ENCODE results near the gene PLD6. TPM values are rescaled to one million over a fixed set of nuclear protein-coding genes. Genes with fewer than 3 reads are reported as not detected.
"Not testable (repeated sequence)": the region's sequence is repeated elsewhere in the genome, so short reads cannot be mapped to it uniquely, and the experiment has no call there.

PLD6 gene, protein sequence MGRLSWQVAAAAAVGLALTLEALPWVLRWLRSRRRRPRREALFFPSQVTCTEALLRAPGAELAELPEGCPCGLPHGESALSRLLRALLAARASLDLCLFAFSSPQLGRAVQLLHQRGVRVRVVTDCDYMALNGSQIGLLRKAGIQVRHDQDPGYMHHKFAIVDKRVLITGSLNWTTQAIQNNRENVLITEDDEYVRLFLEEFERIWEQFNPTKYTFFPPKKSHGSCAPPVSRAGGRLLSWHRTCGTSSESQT
- 11.6 and 18.0 TPM in 2 replicates for total RNA-seq (2014; rRNA removed)
- Bru-seq, nascent RNA: percentile 65 among the genes with signal in this experiment
- BruChase-seq, experiment 1, labeled RNA remaining after a 6-hour chase: percentile 92 among the genes with signal in this experiment
- percentile 91 among the genes with signal in this experiment for BruChase-seq, experiment 2, labeled RNA remaining after a 2-hour chase
- long read RNA-seq, transcript PLD6-201 (2 exons, 2,560 nt): major isoform, 21 of 30 reads
- long read RNA-seq, partial matches to known transcripts: 0 of 30 reads
- long read RNA-seq, other reads (novel, unspliced or antisense): 9 of 30 reads

DNA sequence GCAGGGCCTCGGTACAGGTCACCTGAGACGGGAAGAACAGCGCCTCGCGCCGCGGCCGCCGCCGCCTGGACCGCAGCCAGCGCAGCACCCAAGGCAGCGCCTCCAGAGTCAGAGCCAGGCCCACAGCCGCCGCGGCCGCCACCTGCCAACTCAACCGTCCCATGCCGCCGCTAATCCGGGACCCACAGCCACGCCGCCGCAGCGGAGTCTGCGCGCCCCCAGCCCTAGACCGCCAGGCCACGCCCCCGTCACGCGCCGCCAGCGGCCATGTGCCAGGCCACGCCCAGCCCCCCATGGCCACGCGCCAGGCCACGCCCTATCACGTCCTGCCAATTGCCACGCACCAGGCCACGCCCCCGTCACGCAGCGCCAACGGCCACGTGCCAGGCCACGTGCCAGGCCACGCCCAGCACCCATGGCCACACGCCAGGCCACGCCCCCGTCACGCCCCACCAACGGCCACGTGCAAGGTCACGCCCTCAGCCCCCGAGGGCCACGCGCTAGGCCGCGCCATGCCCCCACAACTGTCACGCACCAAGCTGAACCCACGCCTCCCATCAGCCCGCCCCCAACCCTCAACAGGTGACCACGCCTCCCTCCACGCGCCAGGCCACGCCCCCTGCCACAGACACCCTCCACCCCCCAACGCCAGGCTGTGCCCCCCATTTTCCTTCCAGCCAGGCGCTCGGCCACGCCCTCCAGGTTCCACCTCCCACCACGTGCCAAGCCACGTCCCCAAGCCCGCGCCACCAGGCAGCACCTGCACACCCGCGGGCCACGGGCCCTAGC lies at the start of gene PLD6:
Gene PLD6, minus strand, starts transcription at position 210 of the 789 bp plus-strand sequence. Its CDS starts 47 bp downstream, at position 163.
- peak within 1 kb of the TSS; percentile 72 for H3K4me3 ChIP-seq (ENCODE audit: low read length)
- TF ChIP-seq, protein P1, sequence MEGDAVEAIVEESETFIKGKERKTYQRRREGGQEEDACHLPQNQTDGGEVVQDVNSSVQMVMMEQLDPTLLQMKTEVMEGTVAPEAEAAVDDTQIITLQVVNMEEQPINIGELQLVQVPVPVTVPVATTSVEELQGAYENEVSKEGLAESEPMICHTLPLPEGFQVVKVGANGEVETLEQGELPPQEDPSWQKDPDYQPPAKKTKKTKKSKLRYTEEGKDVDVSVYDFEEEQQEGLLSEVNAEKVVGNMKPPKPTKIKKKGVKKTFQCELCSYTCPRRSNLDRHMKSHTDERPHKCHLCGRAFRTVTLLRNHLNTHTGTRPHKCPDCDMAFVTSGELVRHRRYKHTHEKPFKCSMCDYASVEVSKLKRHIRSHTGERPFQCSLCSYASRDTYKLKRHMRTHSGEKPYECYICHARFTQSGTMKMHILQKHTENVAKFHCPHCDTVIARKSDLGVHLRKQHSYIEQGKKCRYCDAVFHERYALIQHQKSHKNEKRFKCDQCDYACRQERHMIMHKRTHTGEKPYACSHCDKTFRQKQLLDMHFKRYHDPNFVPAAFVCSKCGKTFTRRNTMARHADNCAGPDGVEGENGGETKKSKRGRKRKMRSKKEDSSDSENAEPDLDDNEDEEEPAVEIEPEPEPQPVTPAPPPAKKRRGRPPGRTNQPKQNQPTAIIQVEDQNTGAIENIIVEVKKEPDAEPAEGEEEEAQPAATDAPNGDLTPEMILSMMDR (conservative IDR thresholded peaks at IDR 0.05; ENCODE audit: low read depth, low read length): no peak
- TF ChIP-seq EZH2phosphoT487 (IDR thresholded peaks at IDR 0.05; ENCODE audit: borderline replicate concordance, low read length) (peak; percentile 97), EZH2 (IDR thresholded peaks at IDR 0.05; ENCODE audit: low read length, unreplicated experiment) (no peak)
- ChIA-PET POLR2A (ENCODE audit: unreplicated experiment) (no interaction called here), CTCF (no interaction called here)
- peak within 1 kb of the TSS; percentile 66 for H3K9ac ChIP-seq (ENCODE audit: low read length)
- peaks cover 36% of the 10 kb centered on the region for H3K79me2 ChIP-seq (ENCODE audit: low read length)
- intact Hi-C loops (cut with micrococcal nuclease): no loop called here
- peak within 1 kb of the TSS; percentile 99 for H3K4me2 ChIP-seq (ENCODE audit: low read length)
- peak; percentile 53 for ATAC-seq
- BruUV-seq (replicated peaks): no TSS peak
- H3K9me2 ChIP-seq (replicated peaks; ENCODE audit: low read length): no peaks in the 10 kb centered on the region
- H4K20me1 ChIP-seq (ENCODE audit: low read length): no peaks in the 10 kb centered on the region
- H3K9me3 ChIP-seq (ENCODE audit: low read length): no peaks in the 10 kb centered on the region
- peaks cover 4% of the 10 kb centered on the region; the same call in 1 of the 2 replicates for H3K36me3 ChIP-seq (ENCODE audit: low read depth, low read length)
- H2AFZ ChIP-seq (ENCODE audit: low read length): peak within 1 kb of the TSS; percentile 84
- H3K4me1 ChIP-seq (ENCODE audit: insufficient read depth, low read length): peaks cover 25% of the 10 kb centered on the region
- peaks cover 17% of the 10 kb centered on the region for H3F3A ChIP-seq (ENCODE audit: low read length, unreplicated experiment)
- peak within 1 kb of the TSS; percentile 4; the same call in 1 of the 2 replicates for H3K27ac ChIP-seq (ENCODE audit: low read length)
- no peaks in the 10 kb centered on the region for H3K27me3 ChIP-seq (ENCODE audit: low read length)
- peak; percentile 74 for DNase-seq

DNA sequence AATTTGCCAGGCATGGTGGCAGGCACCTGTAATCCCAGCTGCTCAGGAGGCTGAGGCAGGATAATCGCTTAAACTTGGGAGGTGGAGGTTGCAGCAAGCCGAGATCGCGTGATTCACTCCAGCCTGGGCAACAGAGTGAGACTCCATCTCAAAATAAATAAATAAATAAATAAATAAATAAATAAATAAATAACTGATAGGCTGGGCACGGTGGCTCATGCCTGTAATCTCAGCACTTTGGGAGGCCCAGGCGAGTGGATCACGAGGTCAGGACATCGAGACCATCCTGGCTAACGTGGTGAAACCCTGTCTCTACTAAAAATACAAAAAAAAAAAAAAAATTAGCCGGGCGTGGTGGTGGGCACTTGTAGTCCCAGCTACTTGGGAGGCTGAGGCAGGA lies 49.6 kb upstream of the PLD6 start:
- H3K27ac ChIP-seq (ENCODE audit: low read length); H3K9me2 ChIP-seq (replicated peaks; ENCODE audit: low read length); POLR2A ChIA-PET (ENCODE audit: unreplicated experiment); CTCF ChIA-PET; H2AFZ ChIP-seq (ENCODE audit: low read length); H3K4me2 ChIP-seq (ENCODE audit: low read length); H3K79me2 ChIP-seq (ENCODE audit: low read length); ATAC-seq; H4K20me1 ChIP-seq (ENCODE audit: low read length); H3K4me1 ChIP-seq (ENCODE audit: insufficient read depth, low read length); DNase-seq; BruUV-seq (replicated peaks); H3K9ac ChIP-seq (ENCODE audit: low read length); H3K27me3 ChIP-seq (ENCODE audit: low read length); intact Hi-C loops (cut with micrococcal nuclease); H3F3A ChIP-seq (ENCODE audit: low read length, unreplicated experiment); H3K9me3 ChIP-seq (ENCODE audit: low read length); H3K4me3 ChIP-seq (ENCODE audit: low read length): not testable (repeated sequence)
- H3K36me3 ChIP-seq (ENCODE audit: low read depth, low read length): peaks cover 66% of the 10 kb centered on the region

DNA sequence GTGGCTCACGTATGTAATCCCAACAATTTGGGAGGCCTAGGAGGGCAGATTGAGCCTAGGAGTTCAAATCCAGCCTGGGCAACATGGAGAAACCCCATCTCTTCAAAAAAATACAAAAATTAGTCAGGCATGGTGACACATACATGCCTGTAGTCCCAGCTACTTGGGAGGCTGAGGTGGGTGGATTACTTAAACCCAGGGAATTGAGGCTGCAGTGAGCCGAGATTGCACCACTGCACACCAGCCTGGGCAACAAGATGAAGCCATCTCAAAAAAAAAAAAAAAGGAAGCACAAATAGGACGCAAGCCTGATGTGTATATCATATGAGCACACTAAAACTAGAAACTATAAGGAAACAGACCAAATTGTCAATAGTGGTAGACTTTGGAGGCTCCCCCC lies 47.9 kb upstream of the PLD6 start:
- no peaks in the 10 kb centered on the region for H3K9me3 ChIP-seq (ENCODE audit: low read length)
- no peaks in the 10 kb centered on the region for H3K27me3 ChIP-seq (ENCODE audit: low read length)
- intact Hi-C loops (cut with micrococcal nuclease): no loop called here
- CTCF ChIA-PET: no interaction called here
- no peaks in the 10 kb centered on the region for H3K79me2 ChIP-seq (ENCODE audit: low read length)
- no peak overlapping the region for H3K9ac ChIP-seq (ENCODE audit: low read length)
- no peak overlapping the region for H3K27ac ChIP-seq (ENCODE audit: low read length)
- H2AFZ ChIP-seq (ENCODE audit: low read length): no peak overlapping the region
- POLR2A ChIA-PET (ENCODE audit: unreplicated experiment): no interaction called here
- H3K4me2 ChIP-seq (ENCODE audit: low read length): no peak overlapping the region
- no peak overlapping the region for H3K4me3 ChIP-seq (ENCODE audit: low read length)
- no TSS peak for BruUV-seq (replicated peaks)
- DNase-seq: no peak
- TF ChIP-seq EZH2 (IDR thresholded peaks at IDR 0.05; ENCODE audit: low read length, unreplicated experiment) (no peak), EZH2phosphoT487 (IDR thresholded peaks at IDR 0.05; ENCODE audit: borderline replicate concordance, low read length) (no peak)
- TF ChIP-seq, protein P1 (conservative IDR thresholded peaks at IDR 0.05; ENCODE audit: low read depth, low read length): no peak
- ATAC-seq: no peak
- H4K20me1 ChIP-seq (ENCODE audit: low read length): no peaks in the 10 kb centered on the region
- no peaks in the 10 kb centered on the region for H3K4me1 ChIP-seq (ENCODE audit: insufficient read depth, low read length)
- H3K9me2 ChIP-seq (replicated peaks; ENCODE audit: low read length): no peaks in the 10 kb centered on the region
- H3K36me3 ChIP-seq (ENCODE audit: low read depth, low read length): peaks cover 60% of the 10 kb centered on the region
- no peaks in the 10 kb centered on the region for H3F3A ChIP-seq (ENCODE audit: low read length, unreplicated experiment)

Measured in PC-3 (cell line).